T-helper 1 cell (primary cell): Measurements from ENCODE around the gene KCTD17.

Experiments
- DNase-seq, 5 donors: peaks; one replicate each; pipeline ENCODE4 v3.0.0-alpha.2; 2012 to 2020

The KCTD17 gene

GRCh38 chr22:37044634-37045625 lies 6.6 kb upstream of the KCTD17 start:
- no peak for DNase-seq

GRCh38 chr22:37045958-37046357 lies 5.6 kb upstream of the KCTD17 start:
- DNase-seq = no peak

GRCh38 chr22:37046589-37046988 lies 5.0 kb upstream of the KCTD17 start:
- DNase-seq = no peak

GRCh38 chr22:37047006-37047405 lies 4.5 kb upstream of the KCTD17 start:
- DNase-seq = no peak

DNA sequence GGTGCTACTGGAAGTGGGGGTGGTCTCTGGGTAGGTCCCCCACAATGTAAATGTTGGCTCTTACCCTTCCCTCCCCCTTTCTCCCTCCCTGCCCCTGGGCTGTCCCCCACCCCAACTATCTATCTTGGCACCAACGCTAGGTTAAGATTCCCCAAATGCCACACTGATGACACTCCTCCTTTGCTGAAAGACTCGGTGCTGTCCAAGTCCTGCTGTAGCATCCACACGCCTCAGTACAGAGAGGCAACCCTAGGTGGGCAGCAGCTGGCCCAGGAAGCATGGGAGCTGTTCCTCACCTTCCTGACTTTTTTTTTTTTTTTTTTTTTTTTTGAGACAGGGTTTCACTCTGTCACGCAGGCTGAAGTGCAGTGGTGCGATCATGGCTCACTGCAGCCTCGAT lies 3.4 kb upstream of the KCTD17 start:
- no peak for DNase-seq

GRCh38 chr22:37049224-37049623 lies 2.3 kb upstream of the KCTD17 start:
- no peak for DNase-seq

DNA sequence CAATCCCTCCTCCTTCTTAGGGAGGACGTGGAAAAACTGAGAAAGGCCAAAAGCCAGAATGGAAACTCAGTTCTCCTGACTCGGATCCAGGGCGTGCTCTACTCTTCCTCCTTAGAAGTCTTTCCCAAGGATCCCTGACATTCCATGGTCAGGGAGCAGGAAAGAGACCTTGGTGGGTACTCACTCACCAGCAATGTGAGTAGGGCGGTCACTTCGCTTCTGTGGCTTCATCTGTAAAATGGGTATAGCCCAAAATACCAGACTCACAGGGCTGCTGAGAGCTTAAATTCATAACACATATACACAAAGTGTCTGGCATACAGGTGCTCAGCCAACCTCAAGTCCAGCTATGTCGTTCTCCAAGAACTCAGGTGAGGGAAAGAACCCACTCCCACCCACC lies 629 bp upstream of the KCTD17 start:
- DNase-seq = no peak

DNA sequence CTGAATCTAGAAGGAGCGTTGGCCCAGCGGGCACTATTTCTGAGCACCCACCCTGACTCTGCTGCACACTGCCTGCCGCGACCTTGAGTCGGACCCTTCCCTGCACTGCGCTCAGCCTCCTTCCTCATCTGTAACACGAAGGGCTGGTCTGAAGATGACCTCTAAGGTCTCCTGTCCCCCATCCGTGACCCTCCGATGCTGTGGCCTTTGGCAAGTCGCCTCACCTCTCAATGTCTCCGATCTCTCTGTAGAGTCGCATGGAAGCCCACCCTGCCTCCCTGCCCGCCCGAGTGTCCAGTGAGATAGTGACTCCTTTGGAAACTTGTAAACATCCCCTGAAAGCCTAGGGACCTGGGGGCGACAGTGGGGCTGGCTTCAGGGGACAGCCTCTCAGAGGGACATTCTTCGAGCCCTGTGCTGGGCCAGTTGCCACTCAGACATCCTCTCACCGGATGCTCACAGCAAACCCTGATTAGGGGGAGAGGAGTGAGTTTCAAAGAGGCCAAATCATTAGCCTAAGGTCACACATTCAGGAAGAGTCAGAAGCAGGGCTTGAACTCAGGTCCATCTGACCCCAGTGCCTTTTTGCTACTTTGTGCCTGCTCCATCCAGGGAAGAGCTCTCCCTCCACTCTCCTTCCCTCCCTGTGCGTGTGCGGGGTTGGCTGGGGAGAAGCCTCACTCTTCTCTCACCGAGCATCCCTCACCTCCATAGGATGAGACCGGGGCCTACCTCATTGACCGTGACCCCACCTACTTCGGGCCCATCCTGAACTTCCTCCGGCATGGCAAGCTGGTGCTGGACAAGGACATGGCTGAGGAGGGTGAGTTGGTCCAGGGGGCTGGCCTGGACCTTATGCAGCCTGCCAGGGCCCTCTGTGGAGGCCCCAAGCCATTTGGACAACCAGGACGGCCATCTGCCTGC lies 1.1 kb downstream of the KCTD17 start:
- DNase-seq = no peak

DNA sequence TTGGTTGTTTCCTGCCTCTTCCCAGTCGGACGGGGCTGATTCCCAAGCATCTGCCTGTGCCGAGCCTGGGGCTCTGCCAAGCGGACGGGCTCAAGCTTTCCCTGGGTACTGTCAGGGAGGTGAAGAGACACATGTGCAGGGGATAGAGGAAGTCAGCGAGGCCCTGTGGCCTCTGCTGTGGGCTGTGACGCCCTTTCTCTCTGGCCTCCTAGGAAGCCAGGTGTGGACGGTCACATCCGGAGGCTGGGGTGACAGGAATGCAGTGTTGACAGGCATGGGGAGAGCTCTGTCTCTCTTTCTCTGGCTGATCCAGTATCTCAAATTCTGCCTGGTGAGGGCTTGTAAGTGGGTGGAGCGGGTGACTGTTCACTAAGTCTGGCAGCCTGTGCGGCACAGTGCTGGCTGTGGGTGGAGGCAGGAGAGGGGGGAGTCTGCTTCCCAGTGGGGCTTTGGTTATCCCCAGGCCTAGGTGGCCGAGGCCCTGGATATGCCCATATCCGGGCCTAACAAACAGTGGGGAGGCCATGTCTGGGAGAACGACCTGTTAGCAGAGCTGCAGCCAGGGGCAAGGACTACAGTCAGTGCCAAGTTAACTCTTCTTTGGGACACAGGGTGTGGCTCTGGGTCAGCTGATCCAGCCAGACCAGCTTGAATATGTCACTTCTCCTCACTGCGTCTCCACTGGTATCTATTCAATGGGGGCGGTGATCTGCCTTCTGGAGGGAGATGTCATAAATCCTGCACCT lies 1.9 kb downstream of the KCTD17 start:
- no peak for DNase-seq

DNA sequence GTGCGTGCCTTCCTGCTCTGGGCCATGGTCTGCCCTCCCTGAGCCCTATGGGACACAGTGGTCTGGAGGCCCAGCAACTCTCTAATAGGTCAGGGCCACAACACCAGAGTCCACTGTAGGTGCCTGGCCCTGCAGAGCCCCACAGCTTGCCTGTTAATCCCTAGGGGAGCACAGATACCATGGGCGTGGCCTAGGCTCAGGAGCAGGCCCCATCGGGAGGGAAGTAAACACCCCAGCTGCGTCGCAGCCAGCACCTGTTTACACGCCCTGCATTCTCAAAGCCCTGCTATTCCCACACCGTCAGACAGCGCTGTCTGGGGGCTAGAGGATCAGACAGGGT lies 2.5 kb downstream of the KCTD17 start:
- DNase-seq = no peak

DNA sequence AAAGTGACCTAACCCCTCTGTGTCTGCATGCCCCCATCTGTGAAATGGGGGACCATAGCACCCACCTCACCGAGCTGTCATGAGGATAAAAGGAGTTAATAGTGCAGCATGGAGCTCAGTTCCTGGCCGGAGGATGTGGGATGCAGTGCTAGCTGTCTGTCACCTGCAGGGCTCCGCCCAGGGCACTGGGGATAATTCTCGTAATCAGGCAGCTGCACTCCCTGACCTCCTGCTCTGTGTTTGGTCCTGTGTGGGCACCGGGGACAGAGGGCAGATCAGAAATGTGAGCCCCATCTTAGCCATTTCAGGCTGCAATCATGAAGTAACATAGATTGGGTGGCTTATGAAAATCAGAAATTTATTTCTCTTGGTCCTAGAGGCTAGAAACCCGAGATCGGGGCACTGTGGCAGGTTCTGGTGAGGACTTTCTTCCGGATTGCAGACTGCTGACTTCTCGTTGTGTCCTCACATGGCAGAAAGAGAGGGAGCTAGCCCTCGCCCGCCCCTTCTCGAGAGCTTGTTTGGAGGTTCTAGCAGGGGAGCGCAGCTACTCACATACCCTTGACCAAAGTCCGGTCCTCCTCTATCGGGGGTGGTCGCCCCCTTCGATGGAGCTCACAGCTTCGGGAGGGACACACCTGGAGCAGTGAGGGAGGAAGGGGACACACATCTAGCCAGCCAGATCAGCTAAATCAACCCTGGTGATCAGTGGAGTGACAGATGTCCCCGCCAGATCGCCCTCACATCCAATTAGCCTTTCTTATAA lies 3.2 kb downstream of the KCTD17 start:
- no peak for DNase-seq

DNA sequence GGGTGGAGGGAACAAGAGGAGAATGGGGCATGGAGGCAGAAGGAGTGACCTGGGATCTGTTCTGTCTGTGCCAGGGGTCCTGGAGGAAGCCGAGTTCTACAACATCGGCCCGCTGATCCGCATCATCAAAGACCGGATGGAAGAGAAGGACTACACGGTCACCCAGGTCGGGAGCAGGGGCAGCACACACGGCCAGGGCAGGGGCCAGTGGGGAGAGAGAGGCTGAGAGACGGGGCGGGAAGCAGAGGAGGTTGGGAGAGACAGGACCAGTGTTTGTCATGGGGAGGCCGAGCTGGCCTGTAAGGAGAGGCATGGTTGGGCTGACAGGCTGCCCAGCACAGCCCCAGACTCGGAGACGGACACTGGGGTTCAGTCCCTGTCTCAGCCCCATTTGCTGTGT lies 4.7 kb downstream of the KCTD17 start:
- no peak for DNase-seq

- DNase-seq = no peak
Measured at GRCh38 chr22:37057226-37057625, 5.7 kb downstream of the KCTD17 start.

DNA sequence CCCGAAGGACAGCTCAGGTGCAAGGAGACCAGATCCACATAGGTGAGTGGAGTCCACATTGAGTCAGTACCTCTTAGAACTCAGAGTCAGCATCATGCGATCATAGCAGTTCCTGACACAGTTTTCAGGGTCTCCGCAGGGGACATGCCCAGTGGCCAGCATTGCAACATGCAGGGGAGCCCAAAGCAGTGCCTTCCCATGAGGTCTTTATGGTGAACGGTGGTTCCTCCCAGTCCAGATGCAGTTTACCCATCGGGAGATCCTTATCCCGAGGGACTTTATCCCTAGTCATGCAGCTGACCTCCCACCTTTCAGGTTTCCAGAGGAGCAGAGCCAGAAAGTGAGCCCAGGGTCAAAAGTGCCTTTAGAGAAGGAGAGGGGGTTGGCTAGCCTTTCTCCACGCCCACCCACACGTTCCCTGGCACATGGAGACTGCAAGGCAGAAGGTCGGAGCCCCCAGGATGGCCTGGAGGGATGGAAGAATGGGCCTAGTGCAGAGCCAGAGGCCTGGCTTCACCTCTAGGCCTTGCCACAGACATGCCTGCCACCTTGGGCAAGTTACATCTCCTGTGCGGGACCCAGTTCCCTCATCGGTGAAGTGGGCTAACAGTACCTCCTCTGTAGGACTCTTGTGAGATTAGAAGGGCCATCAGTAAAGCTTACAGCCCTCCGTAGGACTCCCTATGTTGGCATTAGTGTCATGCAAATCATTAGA lies 6.4 kb downstream of the KCTD17 start:
- DNase-seq = no peak

DNA sequence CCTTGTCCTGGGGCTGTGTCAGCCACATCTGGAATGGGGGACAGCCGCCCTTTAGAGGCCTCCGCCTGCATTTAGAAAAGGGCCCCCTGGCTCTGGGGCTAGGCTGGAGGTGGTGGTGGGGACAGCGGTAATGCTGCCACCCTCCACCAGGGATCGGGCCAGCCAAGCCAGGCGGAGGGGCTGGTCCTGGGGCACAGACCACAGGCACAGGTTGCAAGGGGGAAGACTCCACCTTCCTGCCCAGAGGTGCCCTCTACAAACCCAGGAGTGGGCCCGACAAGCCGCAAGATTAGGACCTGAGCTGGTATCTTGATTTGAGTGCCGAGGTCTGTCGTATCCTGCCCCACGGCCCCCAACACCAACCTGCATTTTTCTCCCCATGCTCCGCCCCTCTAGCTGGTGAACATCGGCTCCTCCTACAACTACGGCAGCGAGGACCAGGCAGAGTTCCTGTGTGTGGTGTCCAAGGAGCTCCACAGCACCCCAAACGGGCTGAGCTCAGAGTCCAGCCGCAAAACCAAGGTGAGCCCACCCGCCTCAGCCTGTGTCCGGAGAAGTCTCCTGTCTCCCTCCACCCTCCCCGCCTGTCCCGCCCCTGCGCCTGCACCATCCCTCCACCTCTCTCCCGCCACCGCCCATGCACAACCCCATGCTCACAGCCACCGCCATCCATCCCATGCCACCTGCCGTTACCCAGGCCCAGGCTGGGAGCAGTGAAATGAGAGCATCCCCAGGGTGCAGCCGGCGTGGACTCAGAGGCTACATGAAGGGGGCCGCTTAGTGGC lies 7.6 kb downstream of the KCTD17 start:
- no peak for DNase-seq

DNA sequence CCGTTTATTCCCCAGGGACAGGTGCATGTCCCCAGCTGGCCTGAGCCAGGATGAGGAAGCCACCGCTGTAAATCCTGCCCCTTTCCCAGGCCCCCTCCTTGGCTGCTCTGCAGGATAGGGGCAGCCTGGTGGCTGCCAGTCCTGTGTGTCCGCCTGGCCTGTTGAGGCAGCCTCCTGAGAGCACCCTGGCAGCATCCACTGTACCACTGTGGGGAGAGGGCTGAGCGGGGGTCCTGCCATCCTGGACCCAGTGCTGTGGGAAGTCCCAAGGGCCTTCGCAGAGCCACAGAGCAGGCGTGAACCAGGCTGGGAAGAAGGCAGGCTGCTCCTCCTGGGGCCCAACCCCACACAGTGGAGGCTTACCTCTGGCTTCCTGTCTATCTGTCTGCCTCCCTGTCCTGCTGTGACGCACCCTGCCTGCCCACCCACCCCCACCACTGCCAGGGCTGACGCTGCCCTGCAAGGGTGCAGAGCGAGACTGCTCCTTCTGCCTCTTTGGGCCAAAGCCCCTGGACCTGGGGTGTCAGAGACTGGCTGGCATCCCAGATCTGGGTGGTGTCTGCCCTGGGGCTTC lies 8.4 kb downstream of the KCTD17 start:
- peak in 1 of 5 donors; percentile 55 for DNase-seq

DNA sequence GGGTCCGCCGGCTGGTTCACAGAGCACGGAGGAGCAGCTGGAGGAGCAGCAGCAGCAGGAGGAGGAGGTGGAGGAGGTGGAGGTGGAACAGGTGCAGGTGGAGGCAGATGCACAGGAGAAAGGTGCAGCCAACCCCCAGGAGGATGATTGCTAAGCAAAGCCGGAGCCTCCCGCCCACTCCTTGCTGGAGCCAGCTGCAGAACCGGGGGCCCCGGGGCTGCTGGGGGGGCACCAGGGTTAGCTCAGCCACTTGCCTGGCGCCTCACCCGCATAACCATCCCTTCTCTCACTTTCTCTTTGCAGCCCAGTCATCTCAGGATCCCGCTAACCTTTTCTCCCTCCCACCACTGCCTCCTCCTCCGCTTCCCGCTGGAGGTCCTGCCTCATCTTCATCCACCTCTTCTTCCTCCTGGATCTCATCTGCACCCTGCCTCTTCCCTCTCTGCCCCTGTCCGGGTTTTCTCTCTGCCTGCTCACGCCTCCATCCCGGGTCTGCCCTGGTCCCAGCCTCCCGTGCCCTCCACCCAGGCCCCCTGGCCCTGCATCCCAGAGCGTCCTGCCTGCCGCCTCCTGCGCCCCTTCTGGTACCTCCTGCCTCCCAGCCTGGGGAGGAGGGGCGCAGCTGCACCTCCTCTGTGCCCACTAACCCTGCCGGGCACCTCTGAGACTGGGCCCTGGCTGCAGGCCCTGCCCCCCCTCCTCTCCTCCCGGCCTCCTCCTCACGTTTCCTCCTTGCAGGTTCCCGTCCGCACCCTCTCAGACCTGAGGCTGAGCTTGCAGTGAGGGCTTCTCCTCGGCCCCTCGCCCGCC lies 9.5 kb downstream of the KCTD17 start:
- DNase-seq = peak in 1 of 5 donors; percentile 60

- DNase-seq = no peak
Measured at GRCh38 chr22:37061611-37062375, 10.3 kb downstream of the KCTD17 start.

- no peak for DNase-seq
Measured at GRCh38 chr22:37062376-37062675, 10.8 kb downstream of the KCTD17 start.
